Muscle layer of colon (tissue), 2 donors: ENCODE data around the gene PWWP3B.
"Not testable (repeated sequence)": the region's sequence is repeated elsewhere in the genome, so short reads cannot be mapped to it uniquely, and the experiment has no call there.

Experiments used
- H3K27ac ChIP-seq: one replicate; pipeline ENCODE4 v1.7.0; 2013; ENCODE audit warnings: low read depth, mild to moderate bottlenecking, low read length, moderate library complexity
- H3K27me3 ChIP-seq, 2 donors: one replicate each; pipeline ENCODE4 v1.7.0; 2013; ENCODE audit warnings: low read length in 2 of 2, mild to moderate bottlenecking in 2 of 2; ENCODE audit not compliant: insufficient read depth in 2 of 2, control insufficient read depth in 1 of 2
- H3K36me3 ChIP-seq: one replicate; pipeline ENCODE4 v1.7.0; 2013; ENCODE audit warnings: mild to moderate bottlenecking, low read length; ENCODE audit not compliant: insufficient read depth
- H3K4me1 ChIP-seq: one replicate; pipeline ENCODE4 v1.7.0; 2013; ENCODE audit warnings: mild to moderate bottlenecking, low read length; ENCODE audit not compliant: insufficient read depth
- H3K4me3 ChIP-seq, 2 donors: one replicate each; pipeline ENCODE4 v1.7.0; 2013; ENCODE audit warnings: low read length in 2 of 2, low read depth in 1 of 2, mild to moderate bottlenecking in 1 of 2, moderate library complexity in 1 of 2
- H3K9ac ChIP-seq: one replicate; pipeline ENCODE4 v1.7.0; 2013; ENCODE audit warnings: low read length
- H3K9me3 ChIP-seq: one replicate; pipeline ENCODE4 v1.7.0; 2013; ENCODE audit warnings: mild to moderate bottlenecking, low read length
- donor health status: abdominal sarcoma.
- donor health status: Adenocarcinoma of cecum.

Gene PWWP3B

DNA sequence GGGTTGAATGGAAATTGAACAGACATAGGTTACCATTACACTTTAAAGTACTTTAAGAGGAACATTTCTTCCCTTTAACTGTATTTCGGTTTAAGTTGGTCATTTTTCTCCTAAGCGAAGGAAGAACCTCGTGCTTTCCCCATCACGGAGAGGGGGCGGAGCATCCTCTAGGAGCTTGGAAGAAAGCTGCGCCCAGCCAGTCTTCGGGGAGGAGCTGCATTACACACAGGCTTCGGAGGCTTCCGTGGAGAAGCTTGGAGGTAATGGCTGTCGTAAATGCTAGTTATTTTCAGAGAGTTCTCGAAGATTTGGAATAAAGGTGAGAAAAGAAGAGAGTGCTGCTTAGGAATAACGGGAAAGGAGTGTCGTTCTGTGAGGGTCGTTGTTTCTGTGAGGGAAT lies at the start of gene PWWP3B:
TSS of gene PWWP3B (plus strand) at position 199 of the 400 bp plus-strand sequence. CDS start 37,128 bp downstream, outside the sequence.
- H3K4me1 ChIP-seq: no peaks in the 10 kb centered on the region
- H3K27me3 ChIP-seq: peaks cover 0 to 4% of the 10 kb centered on the region in 2 donors
- no peaks in the 10 kb centered on the region for H3K9me3 ChIP-seq
- no peak within 1 kb of the TSS for H3K27ac ChIP-seq
- H3K36me3 ChIP-seq: no peaks in the 10 kb centered on the region
- H3K4me3 ChIP-seq: no peak within 1 kb of the TSS
- no peak within 1 kb of the TSS for H3K9ac ChIP-seq

DNA sequence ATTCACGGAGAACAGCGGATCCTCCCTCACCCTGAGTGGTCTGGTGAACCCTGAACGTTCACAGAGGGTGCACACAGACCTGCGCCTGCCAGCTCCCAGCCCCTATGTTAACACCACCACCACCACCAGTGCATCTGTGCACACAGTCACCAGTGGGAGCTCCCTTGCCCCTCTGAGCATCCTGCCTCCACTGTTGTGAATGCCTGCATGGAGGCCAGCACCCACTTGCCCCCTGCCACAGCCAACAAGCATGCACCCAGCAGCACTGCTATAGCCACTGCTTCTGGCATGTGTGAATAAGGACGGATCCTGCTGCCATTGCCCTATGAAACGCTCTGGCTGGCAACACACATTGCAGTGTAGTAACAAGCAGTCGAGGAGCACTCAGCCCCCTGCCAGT lies 29.1 kb upstream of the PWWP3B start:
- no peaks in the 10 kb centered on the region for H3K27me3 ChIP-seq
- H3K4me3 ChIP-seq: no peak overlapping the region
- no peaks in the 10 kb centered on the region for H3K36me3 ChIP-seq
- no peak overlapping the region for H3K27ac ChIP-seq
- no peaks in the 10 kb centered on the region for H3K9me3 ChIP-seq
- no peak overlapping the region for H3K9ac ChIP-seq
- H3K4me1 ChIP-seq: no peaks in the 10 kb centered on the region

DNA sequence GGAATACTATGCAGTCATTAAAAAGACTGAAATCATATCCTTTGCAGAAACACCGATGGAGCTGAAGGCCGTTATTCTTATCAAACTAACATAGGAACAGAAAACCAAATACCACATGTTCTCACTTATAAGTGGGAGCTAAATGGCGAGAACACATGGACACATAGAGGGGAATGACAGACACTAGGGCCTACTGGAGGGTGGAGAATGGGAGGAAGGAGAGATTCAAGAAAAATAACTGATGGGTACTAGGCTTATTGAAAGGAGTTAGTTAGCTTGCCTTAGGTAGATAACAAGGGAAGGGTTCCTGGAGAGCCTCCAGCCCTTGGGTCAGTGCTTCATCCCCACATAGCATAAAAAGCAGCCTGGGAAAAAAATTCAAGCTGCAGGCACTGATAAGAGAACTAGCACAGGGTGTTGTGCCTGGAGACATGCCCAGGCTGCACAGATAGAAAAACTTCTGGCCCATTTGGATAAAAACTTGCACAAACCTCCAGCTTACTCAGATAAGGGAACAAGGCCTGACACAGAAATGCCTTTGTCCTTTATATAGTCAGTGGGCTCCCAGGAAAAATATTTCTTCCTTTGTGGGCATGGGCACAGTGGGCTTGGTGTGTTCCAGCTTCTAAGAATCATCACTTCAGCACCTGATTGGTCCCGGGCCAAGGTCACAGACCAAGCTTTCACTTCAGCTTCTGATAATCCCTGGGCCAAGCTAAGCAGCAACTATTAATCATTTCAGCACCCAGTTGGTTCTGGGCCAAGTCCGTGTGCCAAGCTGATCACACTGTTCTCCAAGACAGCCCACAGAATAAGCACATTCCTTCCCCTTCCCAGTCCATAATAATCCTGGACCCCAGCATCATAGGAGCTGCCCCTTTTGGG lies 23.1 kb upstream of the PWWP3B start:
- H3K4me1 ChIP-seq: no peaks in the 10 kb centered on the region
- H3K27ac ChIP-seq: no peak overlapping the region
- H3K4me3 ChIP-seq: no peak overlapping the region

GRCh38 chrX:106150701-106151100 lies 17.4 kb upstream of the PWWP3B start:
- H3K36me3 ChIP-seq: no peaks in the 10 kb centered on the region
- no peaks in the 10 kb centered on the region for H3K4me1 ChIP-seq
- no peaks in the 10 kb centered on the region for H3K27me3 ChIP-seq
- no peaks in the 10 kb centered on the region for H3K9me3 ChIP-seq
- H3K27ac ChIP-seq: no peak overlapping the region
- no peak overlapping the region for H3K9ac ChIP-seq
- H3K4me3 ChIP-seq: no peak overlapping the region

More for the DNA sequence above, 23.1 kb upstream of the PWWP3B start:
- Histone ChIP-seq H3K36me3 (no peaks in the 10 kb centered on the region), H3K9me3 (no peaks in the 10 kb centered on the region), H3K27me3 (no peaks in the 10 kb centered on the region), H3K9ac (no peak overlapping the region)

DNA sequence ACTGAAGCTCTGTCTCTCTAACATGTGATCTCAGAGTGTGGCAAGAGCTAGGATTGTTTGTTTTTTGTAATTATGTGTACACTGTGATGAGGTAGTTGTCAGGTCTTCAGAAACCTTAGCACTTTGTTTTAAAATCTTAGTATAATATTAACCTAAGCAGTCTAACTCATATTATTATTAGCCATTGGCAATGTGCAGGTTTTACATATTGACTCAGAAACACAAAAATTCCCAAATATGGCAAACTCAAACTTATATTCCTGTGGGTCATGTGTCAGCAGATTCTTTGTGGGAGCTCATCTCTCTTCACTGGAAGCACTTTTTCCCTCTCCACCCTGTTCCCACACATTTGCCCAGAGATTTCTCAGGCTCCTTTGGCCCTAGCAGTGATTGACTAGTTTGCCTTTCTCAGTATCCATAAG lies 8.2 kb upstream of the PWWP3B start:
- Histone ChIP-seq H3K4me3 (no peak overlapping the region), H3K27ac (no peak overlapping the region), H3K27me3 (no peaks in the 10 kb centered on the region), H3K9me3 (no peaks in the 10 kb centered on the region), H3K9ac (no peak overlapping the region), H3K36me3 (no peaks in the 10 kb centered on the region), H3K4me1 (no peaks in the 10 kb centered on the region)

- H3K36me3 ChIP-seq: no peaks in the 10 kb centered on the region
- no peak overlapping the region for H3K9ac ChIP-seq
- no peak overlapping the region for H3K4me3 ChIP-seq
- no peak overlapping the region for H3K27ac ChIP-seq
- no peaks in the 10 kb centered on the region for H3K9me3 ChIP-seq
- H3K27me3 ChIP-seq: peaks cover 0 to 4% of the 10 kb centered on the region in 2 donors
- H3K4me1 ChIP-seq: no peaks in the 10 kb centered on the region
Observed at GRCh38 chrX:106170318-106170717, 2.2 kb downstream of the PWWP3B start.

GRCh38 chrX:106171293-106171820 lies 3.3 kb downstream of the PWWP3B start:
- Histone ChIP-seq H3K27me3 (peaks cover 0 to 4% of the 10 kb centered on the region in 2 donors), H3K9ac (no peak overlapping the region), H3K36me3 (no peaks in the 10 kb centered on the region), H3K27ac (no peak overlapping the region), H3K4me3 (no peak overlapping the region), H3K9me3 (no peaks in the 10 kb centered on the region), H3K4me1 (no peaks in the 10 kb centered on the region)

DNA sequence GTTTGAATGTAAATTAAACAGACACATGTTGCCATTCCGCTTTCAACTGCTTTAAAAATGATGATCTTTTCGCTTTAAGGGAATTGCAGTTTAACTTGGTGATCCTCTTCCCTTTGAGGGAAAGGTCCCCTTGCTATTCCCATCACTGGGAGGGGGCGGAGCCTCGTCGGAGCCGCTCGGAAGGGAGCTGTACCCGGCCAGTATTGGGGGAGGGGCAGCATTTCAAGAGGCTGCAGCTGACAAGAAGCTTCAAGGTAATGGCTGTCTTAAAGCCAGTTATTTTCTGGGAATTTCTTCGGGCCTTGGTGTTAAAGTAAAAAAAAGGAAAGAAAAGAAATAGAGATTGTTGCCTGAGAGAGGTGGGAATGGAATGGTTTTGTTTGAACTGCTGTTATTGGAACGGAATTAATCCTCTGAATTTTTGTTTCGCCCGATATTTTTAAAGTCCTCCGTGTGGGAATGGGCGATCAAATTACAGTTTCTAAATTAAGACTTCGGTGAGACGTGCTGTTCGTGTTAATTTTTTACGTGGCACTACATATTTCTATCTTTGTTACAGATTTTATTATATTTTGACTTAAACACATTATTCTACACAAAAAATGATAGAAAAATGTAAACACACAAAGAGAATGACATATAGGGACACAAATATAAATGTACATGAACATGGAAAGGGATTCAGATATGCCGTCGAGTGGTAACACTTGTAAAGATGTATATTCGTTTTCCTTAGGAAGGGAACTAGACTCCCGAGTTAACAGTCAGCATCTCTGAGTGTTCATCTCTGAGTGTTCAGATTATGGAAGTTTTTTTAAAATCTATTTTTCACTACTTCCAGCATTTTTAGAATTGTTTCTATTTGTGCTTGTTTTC lies 9.2 kb downstream of the PWWP3B start:
- Histone ChIP-seq H3K4me1 (no peaks in the 10 kb centered on the region), H3K4me3 (no peak overlapping the region), H3K27me3 (peaks cover 7 to 10% of the 10 kb centered on the region in 2 donors), H3K36me3 (no peaks in the 10 kb centered on the region), H3K9ac (no peak overlapping the region), H3K27ac (no peak overlapping the region), H3K9me3 (no peaks in the 10 kb centered on the region)

- H3K9ac ChIP-seq: no peak overlapping the region
- H3K27ac ChIP-seq: no peak overlapping the region
- H3K4me1 ChIP-seq: no peaks in the 10 kb centered on the region
- H3K27me3 ChIP-seq: peaks cover 7 to 10% of the 10 kb centered on the region in 2 donors
- no peaks in the 10 kb centered on the region for H3K9me3 ChIP-seq
- no peak overlapping the region for H3K4me3 ChIP-seq
- no peaks in the 10 kb centered on the region for H3K36me3 ChIP-seq
Observed at GRCh38 chrX:106177982-106178321, 9.8 kb downstream of the PWWP3B start.

GRCh38 chrX:106178826-106179225 lies 10.7 kb downstream of the PWWP3B start:
- Histone ChIP-seq H3K4me1 (no peaks in the 10 kb centered on the region), H3K9me3 (no peaks in the 10 kb centered on the region), H3K36me3 (no peaks in the 10 kb centered on the region), H3K4me3 (no peak overlapping the region), H3K9ac (no peak overlapping the region), H3K27me3 (peaks cover 7 to 10% of the 10 kb centered on the region in 2 donors), H3K27ac (no peak overlapping the region)

GRCh38 chrX:106183685-106184084 lies 15.6 kb downstream of the PWWP3B start:
- not testable (repeated sequence) for H3K4me1 ChIP-seq, H3K27ac ChIP-seq, H3K4me3 ChIP-seq, H3K9ac ChIP-seq, H3K36me3 ChIP-seq, H3K27me3 ChIP-seq, H3K9me3 ChIP-seq
